Left lobe of liver (tissue), 2 donors: ENCODE data around the gene GRID2. TPM values are rescaled to one million over a fixed set of nuclear protein-coding genes. Genes with fewer than 3 reads are reported as not detected.

Experiments used
- ATAC-seq: fragments of 200-7000 bp; cut with Tn5 transposase; one replicate; pipeline ENCODE4 v1.9.1; 2020; ENCODE audit warnings: mild to moderate bottlenecking, moderate library complexity
- DNase-seq: peaks from one replicate; pipeline ENCODE4 v3.0.0-alpha.2; 2020; ENCODE audit warnings: low spot score
- total RNA-seq: library from RNA; stranded (reverse); gene quantifications from one replicate; pipeline ENCODE4 v1.2.1, GENCODE V29; 2021
- donor health status: DM: no; HTN: no; CAD: no; lungs with moderate emphysema.
- donor health status: DM: no; HTN: yes; CAD: no.

The GRID2 gene
- total RNA-seq, 1 donor from 2014 or later: not detected

GRCh38 chr4:92885632-92886031 is 581.9 kb downstream of the GRID2 start:
- no peak for DNase-seq
- ATAC-seq: peak; percentile 82

GRCh38 chr4:92952426-92952825 is 648.7 kb downstream of the GRID2 start:
- ATAC-seq: no peak

DNA sequence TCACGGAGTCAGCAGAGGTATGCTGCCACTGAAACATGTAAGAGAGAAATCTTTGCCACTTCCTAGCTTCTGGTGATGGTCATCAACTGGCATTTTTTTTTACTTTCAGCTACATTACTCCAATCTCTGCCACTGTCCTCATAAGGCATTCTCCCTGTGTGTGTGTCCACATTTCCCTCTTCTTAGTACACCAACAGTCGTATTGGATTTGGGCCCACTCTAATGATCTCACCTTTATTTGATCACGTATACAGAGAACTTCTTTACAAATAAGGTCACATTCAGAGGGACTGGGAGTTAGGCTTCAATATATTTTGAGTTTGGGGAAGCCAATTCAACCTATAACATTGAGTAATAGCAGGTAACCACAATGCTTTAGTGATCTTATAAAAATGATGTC is 649.1 kb downstream of the GRID2 start:
- no peak for ATAC-seq
- no peak for DNase-seq

More at GRCh38 chr4:92952426-92952825, 648.7 kb downstream of the GRID2 start:
- DNase-seq: no peak

DNA sequence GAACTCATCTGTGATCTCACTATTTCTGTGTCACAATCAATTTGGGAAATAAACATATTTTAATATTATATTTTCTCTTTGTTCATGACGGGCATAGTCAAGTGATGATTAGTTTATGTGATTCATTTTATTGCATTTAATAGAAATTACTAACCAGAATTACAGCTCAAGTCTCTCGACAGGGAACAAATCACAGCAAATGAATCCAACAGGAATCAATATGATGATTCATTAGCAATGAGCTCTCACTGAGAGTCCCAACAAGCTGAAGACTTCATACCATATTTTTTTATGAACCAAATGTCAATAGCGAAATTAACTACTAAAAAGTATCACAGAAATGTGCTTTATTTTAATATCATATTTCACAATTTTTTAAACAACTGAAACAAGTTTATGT is 649.7 kb downstream of the GRID2 start:
- no peak for ATAC-seq
- no peak for DNase-seq

DNA sequence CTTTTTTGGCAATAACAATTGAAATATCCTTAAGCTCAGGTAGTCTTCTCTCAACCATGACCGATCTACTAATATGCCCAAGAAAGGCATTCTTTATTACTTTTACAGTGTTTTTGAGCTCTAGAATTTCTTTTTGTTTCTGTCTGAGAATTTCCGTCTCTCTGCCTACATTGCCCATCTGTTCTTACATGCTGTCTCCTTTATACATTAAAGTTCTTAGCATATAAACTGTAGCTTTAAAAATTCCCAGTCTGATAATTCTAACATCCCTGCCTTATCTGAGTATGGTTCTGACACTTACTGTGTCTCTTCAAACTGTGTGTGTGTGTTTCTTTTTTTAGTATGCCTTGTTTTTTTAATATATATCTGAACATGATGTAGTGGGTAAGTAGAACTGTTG is 658.1 kb downstream of the GRID2 start:
- no peak for DNase-seq
- ATAC-seq: no peak

DNA sequence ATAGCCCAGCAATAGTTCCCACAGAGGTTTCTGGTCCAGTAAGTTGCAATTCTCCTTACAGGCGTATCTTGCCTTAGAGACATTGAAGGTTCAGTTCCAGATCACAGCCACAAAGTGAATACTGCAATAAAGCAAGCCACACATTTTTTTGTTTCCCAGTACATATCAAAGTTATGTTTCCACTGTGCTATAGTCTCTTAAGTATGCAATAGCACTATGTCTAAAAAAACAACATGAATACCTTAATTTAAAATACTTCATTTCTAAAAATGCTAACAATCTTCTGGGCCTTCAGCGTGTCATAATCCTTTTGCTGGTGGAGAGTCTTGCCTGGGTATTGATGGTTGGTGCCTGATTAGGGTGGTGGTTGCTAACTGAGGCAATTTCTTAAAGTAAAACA is 659.1 kb downstream of the GRID2 start:
- no peak for ATAC-seq
- no peak for DNase-seq

DNA sequence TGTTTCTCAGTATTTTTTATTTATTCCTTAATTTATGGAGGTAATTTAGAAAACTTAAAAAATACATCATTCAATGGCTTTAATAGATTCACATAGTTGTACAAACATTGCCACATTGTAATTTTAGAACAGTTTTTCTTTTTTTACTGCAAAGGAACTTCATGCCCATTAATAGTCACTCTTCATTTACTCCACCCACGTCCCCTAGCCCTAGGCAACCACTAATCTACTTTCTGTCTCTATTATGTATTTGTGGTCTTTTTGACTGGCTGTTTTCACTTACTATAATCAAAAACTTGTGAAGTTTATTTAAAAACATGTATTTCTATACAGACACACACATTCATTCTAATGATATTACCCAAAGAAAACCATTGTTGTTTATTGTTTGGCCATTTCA is 664.8 kb downstream of the GRID2 start:
- no peak for ATAC-seq

DNA sequence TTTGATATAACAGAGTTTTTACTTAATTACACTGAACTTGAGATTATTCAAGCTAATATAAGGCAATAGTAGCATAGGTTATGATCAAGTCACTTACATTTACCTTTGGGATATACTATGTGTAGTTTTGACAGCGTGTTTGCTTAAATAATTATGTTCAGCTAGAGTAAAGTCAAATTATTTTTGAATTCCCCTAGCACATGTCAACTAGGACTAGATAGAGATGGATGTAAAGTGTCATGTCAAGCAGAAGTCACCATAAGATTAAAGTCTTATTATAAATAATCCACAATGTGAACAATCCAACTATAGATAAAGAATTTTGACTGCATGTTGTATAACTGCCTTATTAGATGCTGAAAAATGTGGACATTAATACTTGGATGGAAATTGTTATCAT is 665.2 kb downstream of the GRID2 start:
- DNase-seq (no peak), ATAC-seq (no peak)

More for the DNA sequence above, 664.8 kb downstream of the GRID2 start:
- DNase-seq: no peak

DNA sequence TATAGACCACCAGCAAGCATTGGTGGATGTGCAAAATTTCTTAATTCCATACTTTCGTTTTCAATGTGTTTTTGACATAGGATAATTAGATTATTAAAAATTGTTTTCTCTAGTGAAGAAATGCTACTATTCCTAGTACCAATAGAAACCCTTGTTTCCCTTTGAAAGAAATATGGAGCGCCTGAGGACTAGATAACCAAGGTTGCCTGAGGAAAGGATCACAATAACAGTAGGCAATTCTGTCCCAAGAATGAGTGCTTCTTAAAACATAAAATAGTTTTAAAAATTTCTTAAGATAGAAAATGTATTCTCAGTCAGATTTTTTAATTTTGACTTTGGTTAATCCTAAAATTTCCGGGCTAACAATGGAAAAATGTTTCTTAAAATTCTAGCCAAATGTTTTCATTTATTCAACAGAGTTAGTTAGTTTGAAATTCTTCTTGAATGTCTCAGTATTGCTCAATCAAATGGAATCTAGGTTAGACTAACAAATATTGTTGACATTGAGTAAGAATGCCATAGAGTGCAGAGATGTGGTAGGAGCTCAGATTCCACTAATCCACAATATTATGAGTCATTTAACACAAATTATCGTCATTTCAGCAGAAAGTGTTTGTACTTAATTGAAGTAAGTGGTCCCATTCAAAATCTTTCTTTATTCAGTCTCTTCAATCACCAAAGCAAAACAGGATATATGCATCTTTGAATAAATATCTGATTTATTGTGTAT is 666.0 kb downstream of the GRID2 start:
- peak; percentile 97 for ATAC-seq

DNA sequence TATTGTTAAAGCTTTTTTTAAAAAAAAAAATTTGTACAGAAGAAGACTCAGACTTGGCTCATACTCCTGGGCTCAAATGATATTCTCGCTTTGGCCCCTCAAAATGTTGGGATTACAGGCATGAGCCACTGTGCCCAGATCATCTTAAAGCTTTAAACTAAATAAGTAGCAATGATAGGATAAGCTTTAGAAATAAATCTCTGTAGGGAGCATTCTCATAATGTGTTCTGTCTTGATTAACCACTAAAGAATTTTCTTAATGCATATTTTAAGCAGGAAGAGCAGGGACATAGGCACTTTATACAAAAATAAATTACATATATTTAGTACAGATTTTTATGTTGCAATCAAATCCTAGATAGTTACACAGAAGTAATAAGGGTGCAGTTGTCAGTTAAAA is 667.2 kb downstream of the GRID2 start:
- DNase-seq: no peak
- no peak for ATAC-seq

More for the DNA sequence above, 666.0 kb downstream of the GRID2 start:
- no peak for DNase-seq

- ATAC-seq (peak; percentile 81), DNase-seq (no peak)
Measured at GRCh38 chr4:92988301-92988700, 684.5 kb downstream of the GRID2 start.

DNA sequence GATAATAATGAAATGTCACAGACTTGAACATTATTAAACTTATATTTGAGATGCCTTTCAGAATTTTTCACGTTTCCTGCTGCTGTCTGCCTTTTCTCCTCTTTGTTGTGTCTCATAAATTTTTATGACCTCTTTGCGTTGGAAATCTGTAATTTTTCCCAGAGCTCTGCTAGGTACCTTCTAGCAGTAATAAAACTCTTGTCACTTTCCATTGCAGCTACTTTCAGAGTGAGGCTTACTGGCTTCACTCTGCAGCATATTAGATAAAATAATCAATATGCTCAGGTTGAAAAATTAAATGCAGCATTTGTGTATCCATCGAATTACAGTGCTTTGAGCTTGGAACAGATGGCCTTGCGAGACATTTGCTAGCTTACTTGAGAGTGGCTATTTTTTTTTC is 689.0 kb downstream of the GRID2 start:
- no peak for DNase-seq
- no peak for ATAC-seq

DNA sequence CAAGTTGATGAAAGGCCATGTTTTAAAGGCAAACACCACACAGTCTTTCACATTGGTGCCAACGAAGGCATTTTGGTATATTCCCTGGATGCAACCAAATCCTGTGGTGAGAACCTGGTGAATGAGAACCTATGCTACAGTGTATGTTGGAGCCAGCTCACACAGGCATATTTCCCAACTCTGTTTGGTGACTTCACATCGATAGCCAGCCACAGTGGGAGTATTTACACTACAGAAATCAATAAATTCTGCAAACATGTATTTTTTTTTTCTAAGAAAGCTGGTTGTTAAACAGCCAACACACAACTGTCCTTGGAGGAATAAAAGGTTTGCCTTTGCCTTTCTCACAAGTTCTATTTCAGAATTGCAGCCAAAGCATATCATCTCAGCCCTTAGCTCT is 691.0 kb downstream of the GRID2 start:
- ATAC-seq (peak; percentile 97), DNase-seq (peak; percentile 64)

GRCh38 chr4:92996533-92996932 is 692.8 kb downstream of the GRID2 start:
- DNase-seq (no peak), ATAC-seq (no peak)

- ATAC-seq: no peak
- DNase-seq: no peak
Measured at GRCh38 chr4:93000910-93001309, 697.1 kb downstream of the GRID2 start.

DNA sequence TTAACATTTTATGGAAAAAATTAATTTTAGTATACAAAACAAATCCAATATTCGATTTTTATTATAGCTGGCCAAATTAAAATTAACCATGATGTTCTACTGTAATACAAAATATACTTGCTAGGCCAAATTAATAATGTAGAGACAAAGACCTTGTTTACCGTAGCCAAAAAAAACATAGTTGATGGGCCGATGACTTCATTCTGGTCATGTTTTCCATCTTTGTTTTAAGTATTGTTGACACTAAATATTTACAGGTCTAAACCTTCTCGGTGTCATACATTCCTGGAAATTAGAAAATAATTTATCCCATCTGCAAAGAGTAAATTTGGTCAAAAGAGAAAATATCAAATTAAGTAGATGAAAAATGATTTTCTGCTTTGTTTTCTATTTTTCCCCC is 698.5 kb downstream of the GRID2 start:
- ATAC-seq (no peak), DNase-seq (no peak)

GRCh38 chr4:93016350-93016749 is 712.6 kb downstream of the GRID2 start:
- DNase-seq: no peak

GRCh38 chr4:93018243-93018642 is 714.5 kb downstream of the GRID2 start:
- ATAC-seq: no peak
- DNase-seq: no peak

More at GRCh38 chr4:93016350-93016749, 712.6 kb downstream of the GRID2 start:
- ATAC-seq: no peak

GRCh38 chr4:93018806-93019205 is 715.0 kb downstream of the GRID2 start:
- ATAC-seq (no peak), DNase-seq (no peak)

DNA sequence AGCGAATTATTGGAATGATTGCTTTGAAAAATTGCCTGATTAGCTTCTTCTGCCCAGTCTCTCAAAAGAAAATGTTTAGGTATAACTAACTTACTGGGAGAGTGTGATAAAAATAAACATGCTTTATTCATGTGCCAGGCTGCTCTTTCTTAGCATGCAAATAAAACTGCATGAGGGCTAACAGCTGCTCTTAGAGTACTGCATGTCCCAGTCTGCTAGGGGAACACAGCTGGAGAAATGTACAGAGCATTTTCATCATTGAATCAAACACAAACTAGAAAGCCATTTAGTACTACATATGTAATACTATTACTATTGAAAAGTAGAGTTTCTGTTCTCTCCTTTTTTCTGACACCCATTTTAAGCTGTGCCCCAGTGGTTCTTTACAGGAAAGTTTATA is 726.0 kb downstream of the GRID2 start:
- no peak for ATAC-seq
- DNase-seq: no peak

DNA sequence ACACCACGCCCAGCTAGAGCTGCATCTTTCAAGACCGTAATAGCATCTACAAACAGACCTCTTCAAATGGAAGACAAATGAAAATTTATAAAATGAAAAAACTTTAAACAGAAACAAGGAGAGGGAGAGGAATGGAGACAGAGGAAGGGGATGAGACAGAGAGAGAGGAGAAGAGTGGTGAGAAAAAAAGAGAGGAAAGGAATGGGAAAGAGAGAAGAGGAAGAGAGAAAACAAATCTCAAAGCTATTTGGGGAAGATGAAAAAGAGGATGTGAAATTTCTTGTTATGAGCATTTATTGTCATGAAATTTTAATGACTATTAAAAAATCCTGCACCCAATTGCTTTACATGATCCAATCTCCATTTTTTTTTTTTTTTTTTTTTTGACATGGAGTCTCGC is 726.9 kb downstream of the GRID2 start:
- no peak for ATAC-seq
- no peak for DNase-seq

- DNase-seq (no peak), ATAC-seq (peak; percentile 85)
Measured at GRCh38 chr4:93031431-93032098, 727.8 kb downstream of the GRID2 start.

GRCh38 chr4:93042746-93043145 is 739.0 kb downstream of the GRID2 start:
- DNase-seq: no peak
- ATAC-seq: no peak
